CD4-positive, alpha-beta T cell treated with Interleukin-17A for 1 hour (primary cell): ENCODE data around the gene PTCD1.

ENCODE experiments used
- DNase-seq: peaks from one replicate; pipeline ENCODE4 v3.0.0-alpha.2; 2020

The PTCD1 gene, protein sequence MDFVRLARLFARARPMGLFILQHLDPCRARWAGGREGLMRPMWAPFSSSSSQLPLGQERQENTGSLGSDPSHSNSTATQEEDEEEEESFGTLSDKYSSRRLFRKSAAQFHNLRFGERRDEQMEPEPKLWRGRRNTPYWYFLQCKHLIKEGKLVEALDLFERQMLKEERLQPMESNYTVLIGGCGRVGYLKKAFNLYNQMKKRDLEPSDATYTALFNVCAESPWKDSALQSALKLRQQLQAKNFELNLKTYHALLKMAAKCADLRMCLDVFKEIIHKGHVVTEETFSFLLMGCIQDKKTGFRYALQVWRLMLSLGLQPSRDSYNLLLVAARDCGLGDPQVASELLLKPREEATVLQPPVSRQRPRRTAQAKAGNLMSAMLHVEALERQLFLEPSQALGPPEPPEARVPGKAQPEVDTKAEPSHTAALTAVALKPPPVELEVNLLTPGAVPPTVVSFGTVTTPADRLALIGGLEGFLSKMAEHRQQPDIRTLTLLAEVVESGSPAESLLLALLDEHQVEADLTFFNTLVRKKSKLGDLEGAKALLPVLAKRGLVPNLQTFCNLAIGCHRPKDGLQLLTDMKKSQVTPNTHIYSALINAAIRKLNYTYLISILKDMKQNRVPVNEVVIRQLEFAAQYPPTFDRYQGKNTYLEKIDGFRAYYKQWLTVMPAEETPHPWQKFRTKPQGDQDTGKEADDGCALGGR

DNA sequence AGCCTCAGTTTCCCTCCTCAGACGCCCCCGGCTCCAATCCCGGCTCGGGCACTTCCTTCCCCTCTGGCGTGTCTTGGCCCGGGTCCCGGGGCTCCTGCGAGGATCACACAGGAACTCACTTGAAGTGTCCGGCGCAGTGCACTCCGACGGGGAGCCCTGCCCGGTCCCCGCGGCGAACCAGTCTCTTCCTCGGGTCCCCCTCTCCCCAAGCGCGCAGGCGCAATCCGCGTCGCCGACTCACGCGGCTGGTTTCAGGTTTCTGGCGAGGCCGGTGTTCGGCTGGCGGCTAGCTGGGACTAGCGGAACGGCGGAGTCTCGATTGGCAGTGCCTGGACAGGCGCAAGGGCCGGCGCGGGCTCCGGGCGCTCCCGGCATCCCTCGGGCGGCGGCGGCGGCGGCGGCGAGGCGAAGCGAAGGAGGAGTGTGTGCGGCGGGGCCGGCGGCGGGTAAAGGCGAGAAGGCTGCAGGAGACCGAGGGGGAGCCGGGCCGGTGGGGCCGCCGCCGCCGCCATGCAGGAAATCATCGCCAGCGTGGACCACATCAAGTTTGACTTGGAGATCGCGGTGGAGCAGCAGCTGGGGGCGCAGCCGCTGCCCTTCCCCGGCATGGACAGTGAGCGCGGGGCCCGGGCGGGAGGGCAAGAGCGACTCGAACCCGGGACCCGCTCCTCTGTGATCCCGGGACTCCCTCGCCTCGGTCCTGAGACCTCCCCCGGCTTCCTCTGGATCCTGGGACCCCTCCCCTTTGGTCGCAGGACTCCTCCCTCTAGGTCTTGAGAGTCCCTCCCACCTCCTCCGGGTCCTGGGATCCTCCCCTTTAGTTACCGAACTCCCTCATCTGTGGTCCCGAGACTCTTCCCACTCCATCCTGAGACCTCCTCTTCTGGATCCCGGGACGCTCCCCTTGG, at the start of gene PTCD1, which contains the start of gene CPSF4:
PTCD1 (minus strand) TSS at position 226 of the 908 bp plus-strand sequence. CDS start 3,556 bp downstream, outside the sequence.
CPSF4 (plus strand) TSS at position 371 of the 908 bp plus-strand sequence; CDS start at position 511, 140 bp downstream.
- DNase-seq = peak; percentile 92

DNA sequence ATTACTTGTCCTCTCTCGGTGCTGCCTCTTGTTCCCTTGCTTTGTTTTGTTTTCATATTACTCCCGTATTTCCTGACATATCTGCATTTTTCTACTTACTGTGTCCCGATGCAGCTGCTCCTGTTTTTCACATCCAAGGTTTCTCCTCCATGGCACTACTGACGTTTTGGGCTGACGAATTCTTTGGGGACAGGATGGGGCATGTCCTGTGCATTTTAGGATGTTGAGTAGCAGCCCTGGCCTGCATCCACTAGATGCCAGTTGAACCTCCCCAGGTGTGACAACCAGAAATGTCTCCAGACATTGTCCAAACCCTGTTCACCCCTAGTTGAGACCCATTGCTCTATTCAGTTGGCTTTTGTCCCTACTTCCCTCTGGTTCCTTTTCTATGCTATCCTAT, 46.5 kb upstream of the PTCD1 start:
- DNase-seq = no peak

GRCh38 chr7:99478464-99479440, 40.2 kb upstream of the PTCD1 start:
- DNase-seq = no peak

GRCh38 chr7:99476107-99476506, 37.5 kb upstream of the PTCD1 start:
- DNase-seq = no peak

GRCh38 chr7:99473315-99473596, 34.7 kb upstream of the PTCD1 start:
- DNase-seq = peak; percentile 42

- DNase-seq = peak; percentile 98
These were observed 34.1 kb upstream of the PTCD1 start, which contains the start of gene ZNF789 for GRCh38 chr7:99472561-99473314. Gene ZNF789 (plus strand): TSS chr7:99472890. CDS start chr7:99476457, 3,567 bp downstream.

- DNase-seq = no peak
These were observed 30.9 kb upstream of the PTCD1 start for GRCh38 chr7:99469381-99470065.

- no peak for DNase-seq
These were observed 29.8 kb upstream of the PTCD1 start for GRCh38 chr7:99468336-99468918.

DNA sequence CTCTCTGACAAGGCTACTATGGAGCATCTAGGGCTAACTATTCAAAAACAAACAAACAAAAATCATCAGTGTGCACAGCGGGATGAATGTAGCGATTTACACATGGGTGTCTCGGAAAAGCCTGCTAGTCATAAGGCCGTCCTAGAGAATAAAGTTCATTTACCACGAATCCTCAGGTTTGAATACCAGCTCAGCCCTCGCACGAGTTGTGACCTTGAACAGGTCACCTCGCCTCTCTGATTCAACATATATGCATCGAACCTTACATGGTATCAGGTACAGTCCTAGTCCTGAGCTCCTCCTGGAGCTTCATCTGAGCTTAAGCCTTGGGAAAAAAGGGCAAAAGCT, 26.8 kb upstream of the PTCD1 start:
- DNase-seq = no peak

DNA sequence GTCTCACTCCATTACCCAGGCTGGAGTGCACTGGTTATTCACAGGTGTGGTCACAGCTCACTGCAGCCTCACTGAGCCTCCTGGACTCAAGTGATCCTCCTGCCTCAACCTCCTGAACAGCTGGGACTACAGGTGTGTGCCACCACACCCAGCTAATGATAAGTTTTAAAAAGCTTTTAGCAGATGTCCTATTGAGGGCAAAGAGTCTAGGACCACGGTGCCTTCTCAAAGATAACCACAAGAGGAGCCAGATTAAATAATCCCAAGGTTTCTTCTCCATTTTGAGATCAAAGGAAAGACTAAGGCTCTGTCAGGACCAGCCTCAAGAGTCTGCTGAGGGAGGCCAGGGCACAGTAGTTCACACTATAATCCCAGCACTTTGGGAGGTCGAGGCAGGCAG, 22.6 kb upstream of the PTCD1 start:
- no peak for DNase-seq

GRCh38 chr7:99460651-99461050, 22.1 kb upstream of the PTCD1 start:
- DNase-seq = no peak

- DNase-seq = peak; percentile 29
These were observed 20.5 kb upstream of the PTCD1 start for GRCh38 chr7:99459087-99459486.

DNA sequence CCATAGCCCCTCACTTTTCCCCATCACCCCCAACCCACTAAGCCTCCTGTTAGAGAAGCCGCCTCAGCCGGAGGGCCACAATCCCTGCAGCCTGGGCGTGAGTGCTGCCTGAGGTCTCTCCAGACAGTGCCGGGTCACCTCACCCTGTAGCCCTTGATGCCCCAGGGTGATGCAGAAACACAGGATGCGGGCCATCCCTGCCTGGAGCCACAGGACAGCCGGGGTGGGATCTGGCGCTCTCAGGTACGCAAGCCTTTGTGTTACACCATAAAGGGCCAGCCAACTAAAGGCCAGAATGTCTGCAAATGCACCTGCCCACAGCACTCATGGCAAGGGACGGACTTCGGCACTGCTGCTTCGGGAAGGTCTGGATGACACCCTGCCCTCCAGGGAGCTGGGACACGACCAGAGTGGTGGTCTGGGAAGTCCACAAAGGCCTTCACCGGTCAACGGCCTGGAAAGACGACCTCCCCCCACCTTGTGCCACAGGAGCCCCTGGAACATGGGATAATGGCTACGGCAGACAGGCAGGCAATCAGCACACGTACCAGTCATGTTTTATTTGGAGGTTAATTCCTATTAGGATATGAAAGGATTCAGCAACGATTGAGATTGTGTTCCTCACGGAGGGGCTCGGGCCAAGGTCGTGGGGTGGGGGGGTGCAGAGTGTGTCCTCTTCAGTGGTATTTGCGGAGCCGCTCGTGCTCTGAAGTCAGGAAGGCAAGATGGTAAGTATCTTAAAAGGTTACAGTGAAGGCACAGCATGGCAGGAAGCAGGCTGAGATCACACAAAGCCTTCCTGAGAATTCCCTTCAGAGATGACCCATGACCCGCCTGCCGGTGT, 19.3 kb upstream of the PTCD1 start:
- DNase-seq = no peak

DNA sequence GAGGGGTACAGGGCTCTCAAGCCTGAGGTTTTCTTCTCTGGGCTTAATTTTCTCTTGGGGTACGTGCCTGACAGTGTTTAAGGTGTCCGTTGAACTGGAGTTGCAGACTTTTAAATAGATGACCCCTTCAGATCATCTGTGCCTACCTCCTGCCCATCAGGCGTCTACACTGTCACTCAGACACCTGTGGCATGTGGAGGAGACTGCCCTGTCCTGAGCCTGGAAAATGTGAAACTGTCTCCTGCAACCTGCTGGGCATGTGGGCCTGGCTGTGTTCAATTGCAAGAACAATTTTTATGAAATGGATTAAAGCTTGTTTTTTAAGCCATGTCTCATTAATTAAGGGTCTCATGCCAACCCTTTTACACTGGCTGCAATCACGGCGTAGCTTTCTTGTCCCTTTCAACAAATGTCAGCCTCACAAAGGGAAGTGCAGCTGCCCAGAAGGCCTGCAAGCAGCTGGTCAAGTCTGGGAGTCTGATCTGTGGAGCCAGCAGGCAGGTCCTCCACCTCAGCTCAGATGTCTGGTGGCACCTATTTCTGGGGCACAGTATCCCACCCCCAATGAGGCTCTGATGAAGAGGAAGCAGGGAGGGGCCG, 18.6 kb upstream of the PTCD1 start:
- DNase-seq = no peak

DNA sequence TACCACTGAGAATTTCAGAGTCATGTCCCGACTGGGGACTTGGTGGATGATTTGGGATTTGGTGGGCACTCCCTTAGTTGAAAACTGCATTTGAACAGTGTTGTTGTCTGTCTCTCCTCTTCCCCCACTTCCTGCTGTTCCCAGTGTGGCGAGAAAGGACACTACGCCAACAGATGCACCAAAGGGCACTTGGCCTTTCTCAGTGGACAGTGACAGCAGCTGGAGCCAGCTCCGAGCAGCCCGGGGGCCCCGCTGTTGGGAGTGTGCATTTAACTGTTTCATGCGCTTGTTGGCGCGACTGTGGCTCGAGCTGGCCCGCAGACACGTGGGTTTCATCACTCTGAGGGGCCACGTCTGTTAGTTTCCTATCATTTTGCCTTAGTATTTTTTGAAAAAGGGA, 17.7 kb upstream of the PTCD1 start:
- DNase-seq = no peak

GRCh38 chr7:99455874-99456273, 17.3 kb upstream of the PTCD1 start:
- DNase-seq = no peak

DNA sequence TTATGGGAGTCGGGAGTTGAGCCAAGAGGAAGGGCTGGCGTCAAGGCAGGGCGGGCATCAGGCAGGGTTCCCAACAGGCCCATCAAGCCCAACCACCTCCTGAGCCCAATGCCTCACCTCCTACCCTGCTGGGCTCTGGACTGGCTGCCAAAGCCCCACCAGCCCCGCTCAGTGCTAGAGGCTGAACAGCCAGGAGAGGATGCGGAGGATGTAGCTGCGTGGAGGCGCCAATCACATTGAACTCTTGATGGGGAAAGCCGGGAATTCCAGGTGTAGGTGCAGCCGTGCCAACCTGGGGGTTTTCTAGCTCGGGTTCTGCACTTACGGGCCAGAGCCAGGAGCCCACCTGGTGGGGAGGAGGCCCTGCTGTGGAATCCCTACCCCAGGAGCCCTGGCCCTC, 14.5 kb upstream of the PTCD1 start:
- no peak for DNase-seq

- no peak for DNase-seq
These were observed 13.9 kb upstream of the PTCD1 start for GRCh38 chr7:99452541-99452940.

- DNase-seq = no peak
These were observed 13.3 kb upstream of the PTCD1 start for GRCh38 chr7:99451936-99452335.
